Fibroblast of lung (primary cell): ENCODE results near the gene RNF220. TPM values are rescaled to one million over a fixed set of nuclear protein-coding genes. Genes with fewer than 3 reads are reported as not detected.

Experiments
- DNase-seq, 2 donors: peaks; one replicate each; pipeline versions ENCODE4 v3.0.0 to v3.0.0-alpha.2; 2010; ENCODE audit warnings: low read depth in 2 of 2
- H2AFZ ChIP-seq: 2 replicates; pipeline ENCODE4 v1.5.1; 2012; ENCODE audit warnings: low read length, control low read depth, inconsistent platforms
- H3K27ac ChIP-seq: 2 replicates; pipeline ENCODE4 v1.5.1; 2011; ENCODE audit warnings: low read length, control low read depth; ENCODE audit not compliant: insufficient read depth
- H3K27me3 ChIP-seq: 2 replicates; pipeline ENCODE4 v1.5.1; 2011; ENCODE audit warnings: mild to moderate bottlenecking, low read length; ENCODE audit not compliant: control insufficient read depth, insufficient read depth
- H3K36me3 ChIP-seq: 2 replicates; pipeline ENCODE4 v1.5.1; 2011; ENCODE audit warnings: low read length; ENCODE audit not compliant: control insufficient read depth, insufficient read depth
- H3K4me1 ChIP-seq: 2 replicates; pipeline ENCODE4 v1.5.1; 2011; ENCODE audit warnings: low read length; ENCODE audit not compliant: control insufficient read depth, insufficient read depth; ENCODE audit errors: extremely low read depth
- H3K4me2 ChIP-seq: 2 replicates; pipeline ENCODE4 v1.5.1; 2011; ENCODE audit warnings: low read length, control low read depth; ENCODE audit not compliant: insufficient read depth; ENCODE audit errors: extremely low read depth
- H3K4me3 ChIP-seq, 4 experiments: fragments of 200-600 bp in 1 of 4; sonication (generic) in 1 of 4; replicated peaks in 1 of 4; 2 replicates each; pipeline ENCODE4 v1.5.1; 2011 to 2016; ENCODE audit warnings: low read length in 4 of 4, low read depth in 3 of 4, mild to moderate bottlenecking in 3 of 4, control low read depth in 2 of 4, inconsistent platforms in 1 of 4, mixed read lengths in 1 of 4; ENCODE audit not compliant: insufficient read depth in 1 of 4; ENCODE audit errors: control extremely low read depth in 1 of 4
- H3K79me2 ChIP-seq: 2 replicates; pipeline ENCODE4 v1.5.1; 2012; ENCODE audit warnings: mild to moderate bottlenecking, low read length, inconsistent platforms; ENCODE audit not compliant: control insufficient read depth, insufficient read depth
- H3K9ac ChIP-seq: 2 replicates; pipeline ENCODE4 v1.5.1; 2011; ENCODE audit warnings: mild to moderate bottlenecking, low read length, control low read depth; ENCODE audit not compliant: insufficient read depth
- H3K9me3 ChIP-seq: 2 replicates; pipeline ENCODE4 v1.5.1; 2012; ENCODE audit warnings: low read depth, low read length; ENCODE audit not compliant: control insufficient read depth, insufficient read depth
- H4K20me1 ChIP-seq: 2 replicates; pipeline ENCODE4 v1.5.1; 2011; ENCODE audit warnings: low read length; ENCODE audit not compliant: control insufficient read depth, insufficient read depth; ENCODE audit errors: extremely low read depth
- CTCF ChIP-seq, 2 donors: IDR thresholded peaks in 1 of 2; conservative IDR thresholded peaks in 1 of 2; 1 replicate in 1 of 2; 2 replicates in 1 of 2; pipeline ENCODE4 v1.5.1; 2011 to 2012; ENCODE audit warnings: low read length in 2 of 2, control low read depth in 1 of 2, inconsistent platforms in 1 of 2, low read depth in 1 of 2, mild to moderate bottlenecking in 1 of 2
- EZH2 ChIP-seq: IDR thresholded peaks from 2 replicates; pipeline ENCODE4 v1.5.1; 2012; ENCODE audit warnings: low read length, control low read depth, mild to moderate bottlenecking; ENCODE audit errors: missing control alignments
- polyA plus RNA-seq, 2 donors: library from polyadenylated mRNA; depleted of rRNA in 1 of 2; stranded (reverse) in 1 of 2; unstranded in 1 of 2; fragments of >200 nt; gene quantifications; 2 replicates each; pipeline ENCODE4 v1.2.1, GENCODE V29; 2011 to 2012; ENCODE audit warnings: missing spikeins in 1 of 2
- total RNA-seq: library from RNA; depleted of rRNA; stranded (reverse); fragments of >200 nt; gene quantifications from 2 replicates; pipeline ENCODE4 v1.2.1, GENCODE V29; 2014

RNF220 gene
- total and polyA plus RNA-seq, 2 donors (not counting 1 experiment from before 2014, with no cell fraction given) = 42.3 to 52.0 TPM

- Histone ChIP-seq H3K9me3 (no peaks in the 10 kb centered on the region), H3K36me3 (no peaks in the 10 kb centered on the region), H3K4me1 (no peaks in the 10 kb centered on the region), H2AFZ (no peak overlapping the region), H4K20me1 (no peaks in the 10 kb centered on the region), H3K27me3 (no peaks in the 10 kb centered on the region), H3K4me2 (no peak overlapping the region), H3K27ac (no peak overlapping the region), H3K9ac (no peak overlapping the region), H3K79me2 (no peaks in the 10 kb centered on the region), H3K4me3 (no peak overlapping the region)
- DNase-seq = no peak
- TF ChIP-seq CTCF (conservative IDR thresholded peaks at IDR 0.05 in 1 of 2, IDR thresholded peaks at IDR 0.05 in 1 of 2; ENCODE audit: low read depth in 1 of 2, low read length in 2 of 2) (no peak), EZH2 (no peak)
These were observed 290.6 kb downstream of the RNF220 start for GRCh38 chr1:44695671-44696070.

- Histone ChIP-seq H3K27me3 (no peaks in the 10 kb centered on the region), H3K79me2 (no peaks in the 10 kb centered on the region), H3K9ac (no peak overlapping the region), H3K27ac (no peak overlapping the region), H3K4me2 (no peak overlapping the region), H2AFZ (no peak overlapping the region), H3K4me1 (no peaks in the 10 kb centered on the region), H4K20me1 (no peaks in the 10 kb centered on the region), H3K9me3 (no peaks in the 10 kb centered on the region), H3K36me3 (no peaks in the 10 kb centered on the region), H3K4me3 (no peak overlapping the region)
- no peak for DNase-seq
- TF ChIP-seq EZH2 = no peak
- no peak for TF ChIP-seq CTCF (conservative IDR thresholded peaks at IDR 0.05 in 1 of 2, IDR thresholded peaks at IDR 0.05 in 1 of 2; ENCODE audit: low read depth in 1 of 2, low read length in 2 of 2)
These were observed 291.0 kb downstream of the RNF220 start for GRCh38 chr1:44696101-44696500.

DNA sequence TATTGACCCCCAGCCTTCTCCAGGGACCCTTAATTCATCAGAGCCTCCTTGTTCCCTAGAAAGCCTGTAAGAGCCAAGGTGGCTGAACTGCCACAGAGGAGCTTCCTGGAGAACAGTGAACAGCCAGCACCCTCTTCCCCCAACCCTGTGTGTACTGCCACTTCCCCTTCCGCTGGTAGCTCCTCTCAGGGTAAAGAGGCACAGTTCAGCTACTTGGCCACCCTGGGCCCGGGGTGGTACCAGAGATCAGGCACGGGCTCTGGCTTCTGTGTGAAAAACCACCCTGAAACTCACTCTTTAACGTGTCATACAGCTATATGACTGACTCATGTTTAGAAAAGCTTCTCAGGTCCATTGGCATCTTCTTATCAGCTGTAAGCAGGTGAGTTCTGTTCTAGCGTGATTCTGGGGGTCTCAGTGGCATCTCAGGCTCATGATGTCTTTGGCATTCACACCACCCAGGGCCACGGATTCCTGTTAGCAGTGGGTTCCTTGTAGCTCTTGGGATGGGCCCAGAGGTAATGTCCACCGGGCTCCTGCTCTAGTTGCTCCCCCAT, 291.8 kb downstream of the RNF220 start:
- no peak overlapping the region for H3K27ac ChIP-seq
- no peak overlapping the region for H3K4me2 ChIP-seq
- no peak overlapping the region for H3K9ac ChIP-seq
- TF ChIP-seq EZH2 (no peak), CTCF (conservative IDR thresholded peaks at IDR 0.05 in 1 of 2, IDR thresholded peaks at IDR 0.05 in 1 of 2; ENCODE audit: low read depth in 1 of 2, low read length in 2 of 2) (no peak)
- DNase-seq = no peak
- no peak overlapping the region for H2AFZ ChIP-seq
- no peaks in the 10 kb centered on the region for H3K27me3 ChIP-seq
- no peaks in the 10 kb centered on the region for H3K79me2 ChIP-seq
- no peaks in the 10 kb centered on the region for H3K9me3 ChIP-seq
- no peaks in the 10 kb centered on the region for H3K36me3 ChIP-seq
- H3K4me1 ChIP-seq = no peaks in the 10 kb centered on the region
- no peak overlapping the region for H3K4me3 ChIP-seq
- H4K20me1 ChIP-seq = no peaks in the 10 kb centered on the region
